GM12878 (cell line): Measurements from ENCODE around the gene SEMA5A. TPM values are rescaled to one million over a fixed set of nuclear protein-coding genes. Genes with fewer than 3 reads are reported as not detected.

Experiments used
- ATAC-seq: fragments of 200-7000 bp; cut with Tn5 transposase; 3 replicates; pipeline ENCODE4 v1.9.1; 2020; ENCODE audit warnings: mild to moderate bottlenecking, moderate library complexity
- BruUV-seq: library from RNA; stranded (reverse); fragments of 400-500 nt; replicated peaks from 2 replicates; lab custom pipeline; 2021; lab: Mats Ljungman, UMichigan
- CTCF ChIA-PET: fragments of 300-600 bp; sonication (Branson Sonifier 250); formaldehyde crosslinking; extraction: SDS; loops from one replicate; lab custom pipeline; 2021; ENCODE audit warnings: inconsistent platforms; lab: Yijun Ruan, JAX
- POLR2A ChIA-PET: fragments of 350-600 bp; formaldehyde crosslinking; extraction: SDS; loops from one replicate; lab custom pipeline; 2021; ENCODE audit warnings: inconsistent platforms; lab: Charles Lee
- RAD21 ChIA-PET: fragments of 300-600 bp; sonication (Branson Sonifier 250); formaldehyde crosslinking; loops from one replicate; lab custom pipeline; 2023; ENCODE audit warnings: antibody characterized with exemption; ENCODE audit not compliant: unreplicated experiment; lab: Charles Lee
- SMC1A ChIA-PET: fragments of 300-600 bp; sonication (Branson Sonifier 250); formaldehyde crosslinking; loops from one replicate; lab custom pipeline; 2023; ENCODE audit not compliant: unreplicated experiment, uncharacterized antibody; lab: Charles Lee
- DNase-seq: peaks from one replicate; pipeline ENCODE4 v3.0.0-alpha.2; 2011; ENCODE audit warnings: low read depth, low spot score
- FAIRE-seq: peaks from 3 replicates; lab custom pipeline; 2011; peaks lifted over from hg19 to GRCh38; lab: Jason Lieb, UNC
- H2AFZ ChIP-seq: 2 replicates; pipeline ENCODE4 v1.6.0; 2011; ENCODE audit warnings: low read depth, low read length, control low read depth; ENCODE audit not compliant: control insufficient read depth
- H3K27ac ChIP-seq: 2 replicates; pipeline ENCODE4 v1.5.1; 2011; ENCODE audit warnings: control low read depth; ENCODE audit not compliant: control insufficient read depth, insufficient read depth
- H3K27me3 ChIP-seq, 2 experiments: replicated peaks in 1 of 2; 2 replicates each; pipeline versions ENCODE4 v1.6.0 to v1.6.1; 2011; ENCODE audit warnings: low read length in 1 of 2; ENCODE audit not compliant: control insufficient read depth in 2 of 2, insufficient read depth in 2 of 2
- H3K36me3 ChIP-seq, 2 experiments: 2 replicates each; pipeline ENCODE4 v1.5.1; 2011; ENCODE audit warnings: low read length in 1 of 2; ENCODE audit not compliant: control insufficient read depth in 2 of 2, insufficient read depth in 2 of 2
- H3K4me1 ChIP-seq: 2 replicates; pipeline ENCODE4 v1.6.1; 2011; ENCODE audit warnings: mild to moderate bottlenecking, low read length, moderate library complexity, mixed read lengths; ENCODE audit not compliant: control insufficient read depth, insufficient read depth
- H3K4me2 ChIP-seq: 2 replicates; pipeline ENCODE4 v1.6.0; 2011; ENCODE audit warnings: control low read depth; ENCODE audit not compliant: control insufficient read depth, insufficient read depth
- H3K4me3 ChIP-seq: fragments of 200-600 bp; sonication (generic); 2 replicates; pipeline ENCODE4 v1.5.1; 2016
- H3K79me2 ChIP-seq: 2 replicates; pipeline ENCODE4 v1.6.0; 2011; ENCODE audit warnings: low read length; ENCODE audit not compliant: control insufficient read depth, insufficient read depth
- H3K9ac ChIP-seq: 2 replicates; pipeline ENCODE4 v1.8.0; 2011; ENCODE audit warnings: low read length, control low read depth, mixed read lengths; ENCODE audit not compliant: control insufficient read depth, insufficient read depth
- H3K9me3 ChIP-seq: replicated peaks from 3 replicates; pipeline ENCODE4 v1.5.1; 2011; ENCODE audit warnings: mild to moderate bottlenecking, low read length; ENCODE audit not compliant: control insufficient read depth, insufficient read depth
- H4K20me1 ChIP-seq: 2 replicates; pipeline ENCODE4 v1.6.0; 2011; ENCODE audit not compliant: control insufficient read depth, insufficient read depth
- CBX5 ChIP-seq: sonication (generic); IDR thresholded peaks from 2 replicates; pipeline ENCODE4 v1.6.1; 2016; ENCODE audit warnings: low read depth, moderate library complexity, mild to moderate bottlenecking, inconsistent platforms
- CHD1 ChIP-seq: IDR thresholded peaks from 2 replicates; pipeline ENCODE4 v1.6.1; 2012; ENCODE audit warnings: low read depth, low read length, improper control_type of control experiment
- CHD2 ChIP-seq: IDR thresholded peaks from 2 replicates; pipeline ENCODE4 v1.6.1; 2011; ENCODE audit warnings: low read depth, low read length, improper control_type of control experiment, borderline replicate concordance
- CREM ChIP-seq: IDR thresholded peaks from 2 replicates; pipeline ENCODE4 v1.6.1; 2014; ENCODE audit warnings: antibody characterized with exemption, low read depth
- JUNB ChIP-seq: IDR thresholded peaks from 2 replicates; pipeline ENCODE4 v1.6.1; 2016; ENCODE audit warnings: antibody characterized with exemption, mild to moderate bottlenecking
- LARP7 ChIP-seq: fragments of 450-650 bp; IDR thresholded peaks from 2 replicates; pipeline ENCODE4 v1.6.1; 2017; ENCODE audit warnings: mild to moderate bottlenecking
- PAX5 ChIP-seq: IDR thresholded peaks from 2 replicates; pipeline ENCODE4 v1.6.1; 2011; ENCODE audit warnings: low read depth, low read length, borderline replicate concordance
- TAF1 ChIP-seq: IDR thresholded peaks from 2 replicates; pipeline ENCODE4 v1.6.1; 2011; ENCODE audit warnings: mild to moderate bottlenecking, low read depth, low read length, borderline replicate concordance
- ZBED1 ChIP-seq: IDR thresholded peaks from 2 replicates; pipeline ENCODE4 v1.6.1; 2016; ENCODE audit warnings: borderline replicate concordance
- WGBS: methylation state at CpG from one replicate; pipeline ENCODE4 v1.1.6; 2016; ENCODE audit warnings: low lambda C conversion rate; ENCODE audit not compliant: insufficient replicate concordance, insufficient coverage; ENCODE audit errors: missing lambda C conversion rate; 5-methylcytosine and 5-hydroxymethylcytosine counted together
- in situ Hi-C: fragments of 300-500 bp; cut with MboI; formaldehyde crosslinking; loops from 9 replicates; pipeline ENCODE4 v1.14.3; 2018; ENCODE audit warnings: mixed read lengths
- intact Hi-C: fragments of 100-400 bp; cut with micrococcal nuclease; formaldehyde crosslinking; loops from one replicate; pipeline ENCODE4 v1.14.2; 2022; ENCODE audit not compliant: unreplicated experiment
- polyA plus RNA-seq, 11 experiments: library from polyadenylated mRNA; depleted of rRNA in 4 of 11; unstranded in 6 of 11; stranded (reverse) in 5 of 11; fragments of >200 nt; fragmentation: Nextera tagmentation in 4 of 11; fragmentation: Illumina TruSeq in 1 of 11; extraction: Ambion mirVana in 4 of 11; extraction: Trizol in 1 of 11; gene quantifications; 1 replicate in 1 of 11; 2 replicates in 10 of 11; pipeline versions ENCODE4 v1.2.1 to v1.2.3, GENCODE V29; 2011 to 2016; ENCODE audit warnings: inconsistent platforms in 2 of 11, missing spikeins in 2 of 11, low read depth in 1 of 11
- total RNA-seq, 4 experiments: library from RNA; depleted of rRNA in 3 of 4; stranded (reverse); fragments of >200 nt in 3 of 4; fragmentation: Illumina TruSeq in 1 of 4; extraction: Trizol in 1 of 4; gene quantifications; 2 replicates each; pipeline versions ENCODE4 v1.2.1 to v1.2.3, GENCODE V29; 2013 to 2021
- TF ChIP-seq, protein P1 (sequence below): IDR thresholded peaks from 2 replicates; pipeline ENCODE4 v1.6.1; 2012; ENCODE audit warnings: mild to moderate bottlenecking, low read depth, low read length

SEMA5A gene
- total and polyA plus RNA-seq, 10 of the 15 experiments (the other 5 are each of a cell fraction or from before 2014, with no cell fraction given), result 0.03 to 2.4 (median 0.09) TPM; not detected in 1

DNA sequence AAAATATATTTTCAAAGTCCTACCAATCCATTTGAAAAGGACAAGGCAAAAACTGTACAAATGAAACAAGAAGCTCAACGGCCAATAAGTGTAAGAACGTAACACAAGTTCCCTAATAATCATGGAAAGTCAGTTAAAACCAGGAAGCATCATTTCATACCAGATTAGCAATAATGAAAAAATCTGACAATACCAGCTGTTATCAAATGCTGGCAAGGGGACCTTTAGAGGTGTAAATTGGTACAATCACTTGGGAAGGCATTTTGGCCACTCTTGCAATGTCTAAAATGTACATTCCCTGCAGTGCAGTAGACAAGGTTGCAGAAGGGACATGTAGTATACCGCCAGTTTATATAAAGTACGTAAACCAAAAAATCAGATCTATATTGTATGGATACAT, 10.1 kb upstream of the SEMA5A start:
- BruUV-seq, result no TSS peak
- WGBS, result 49% methylated on average over 4 of the region's 4 CpGs
- Histone ChIP-seq H3K4me3 (no peak overlapping the region), H3K27ac (no peak overlapping the region), H3K27me3 (no peaks in the 10 kb centered on the region; a peak in 1 of 4 replicates), H3K79me2 (no peaks in the 10 kb centered on the region), H3K36me3 (no peaks in the 10 kb centered on the region), H3K4me2 (no peak overlapping the region), H4K20me1 (no peaks in the 10 kb centered on the region), H3K9me3 (no peaks in the 10 kb centered on the region)
- in situ Hi-C loops, result no loop called here
- no peak for DNase-seq
- SMC1A ChIA-PET, result interaction anchor here (0.6 kb wide), 1 partner anchor 993 kb away, joined by 3 read pairs; no protein-coding TSS in a partner anchor
- CTCF ChIA-PET, result interaction anchor here (1.1 kb wide), 1 partner anchor 18 kb away, joined by 3 read pairs; no protein-coding TSS in a partner anchor
- RAD21 ChIA-PET, result interaction anchor here (0.6 kb wide), 1 partner anchor 136 kb away, joined by 3 read pairs; no protein-coding TSS in a partner anchor
- intact Hi-C loops, result no loop called here
- no peak for FAIRE-seq
- ATAC-seq, result no peak
- POLR2A ChIA-PET, result no interaction called here
- no peak for TF ChIP-seq CHD2
- TF ChIP-seq ZBED1, result no peak
- no peak for TF ChIP-seq CBX5
- TF ChIP-seq LARP7, result no peak
- TF ChIP-seq PAX5, result no peak
- TF ChIP-seq CHD1, result no peak
- no peak for TF ChIP-seq CREM
- no peak for TF ChIP-seq JUNB
- no peak for TF ChIP-seq TAF1
- TF ChIP-seq, protein P1, sequence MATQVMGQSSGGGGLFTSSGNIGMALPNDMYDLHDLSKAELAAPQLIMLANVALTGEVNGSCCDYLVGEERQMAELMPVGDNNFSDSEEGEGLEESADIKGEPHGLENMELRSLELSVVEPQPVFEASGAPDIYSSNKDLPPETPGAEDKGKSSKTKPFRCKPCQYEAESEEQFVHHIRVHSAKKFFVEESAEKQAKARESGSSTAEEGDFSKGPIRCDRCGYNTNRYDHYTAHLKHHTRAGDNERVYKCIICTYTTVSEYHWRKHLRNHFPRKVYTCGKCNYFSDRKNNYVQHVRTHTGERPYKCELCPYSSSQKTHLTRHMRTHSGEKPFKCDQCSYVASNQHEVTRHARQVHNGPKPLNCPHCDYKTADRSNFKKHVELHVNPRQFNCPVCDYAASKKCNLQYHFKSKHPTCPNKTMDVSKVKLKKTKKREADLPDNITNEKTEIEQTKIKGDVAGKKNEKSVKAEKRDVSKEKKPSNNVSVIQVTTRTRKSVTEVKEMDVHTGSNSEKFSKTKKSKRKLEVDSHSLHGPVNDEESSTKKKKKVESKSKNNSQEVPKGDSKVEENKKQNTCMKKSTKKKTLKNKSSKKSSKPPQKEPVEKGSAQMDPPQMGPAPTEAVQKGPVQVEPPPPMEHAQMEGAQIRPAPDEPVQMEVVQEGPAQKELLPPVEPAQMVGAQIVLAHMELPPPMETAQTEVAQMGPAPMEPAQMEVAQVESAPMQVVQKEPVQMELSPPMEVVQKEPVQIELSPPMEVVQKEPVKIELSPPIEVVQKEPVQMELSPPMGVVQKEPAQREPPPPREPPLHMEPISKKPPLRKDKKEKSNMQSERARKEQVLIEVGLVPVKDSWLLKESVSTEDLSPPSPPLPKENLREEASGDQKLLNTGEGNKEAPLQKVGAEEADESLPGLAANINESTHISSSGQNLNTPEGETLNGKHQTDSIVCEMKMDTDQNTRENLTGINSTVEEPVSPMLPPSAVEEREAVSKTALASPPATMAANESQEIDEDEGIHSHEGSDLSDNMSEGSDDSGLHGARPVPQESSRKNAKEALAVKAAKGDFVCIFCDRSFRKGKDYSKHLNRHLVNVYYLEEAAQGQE, result no peak
- TF ChIP-seq, all 136 proteins: peak for 0
- no peak overlapping the region for H2AFZ ChIP-seq
- no peak overlapping the region for H3K9ac ChIP-seq
- H3K4me1 ChIP-seq, result no peaks in the 10 kb centered on the region
